AML-193 (cell line): ENCODE data around the gene OMP.

Source experiments
- DNase-seq, 2 experiments: peaks; one replicate each; lab custom pipeline; 2025; lab: John Stamatoyannopoulos, UW

OMP gene

DNA sequence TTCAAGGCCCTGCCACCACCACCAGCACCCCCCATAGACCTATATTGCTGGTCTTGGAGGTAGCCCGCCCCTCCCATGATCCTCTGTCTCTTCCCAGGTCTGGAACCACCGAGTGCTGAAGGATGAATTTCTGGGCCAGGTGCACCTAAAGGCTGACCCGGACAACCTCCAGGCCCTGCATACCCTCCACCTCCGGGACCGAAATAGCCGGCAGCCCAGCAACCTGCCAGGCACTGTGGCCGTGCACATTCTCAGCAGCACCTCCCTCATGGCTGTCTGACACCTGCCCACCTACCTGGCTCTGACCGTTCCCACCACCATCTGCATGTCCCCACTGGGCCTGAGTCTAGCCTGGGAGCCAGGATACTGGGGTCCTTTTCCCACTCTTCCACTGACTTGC is 21.0 kb downstream of the OMP start:
- DNase-seq, result no peak

GRCh38 chr11:77124041-77124440 is 21.4 kb downstream of the OMP start:
- DNase-seq, result no peak

DNA sequence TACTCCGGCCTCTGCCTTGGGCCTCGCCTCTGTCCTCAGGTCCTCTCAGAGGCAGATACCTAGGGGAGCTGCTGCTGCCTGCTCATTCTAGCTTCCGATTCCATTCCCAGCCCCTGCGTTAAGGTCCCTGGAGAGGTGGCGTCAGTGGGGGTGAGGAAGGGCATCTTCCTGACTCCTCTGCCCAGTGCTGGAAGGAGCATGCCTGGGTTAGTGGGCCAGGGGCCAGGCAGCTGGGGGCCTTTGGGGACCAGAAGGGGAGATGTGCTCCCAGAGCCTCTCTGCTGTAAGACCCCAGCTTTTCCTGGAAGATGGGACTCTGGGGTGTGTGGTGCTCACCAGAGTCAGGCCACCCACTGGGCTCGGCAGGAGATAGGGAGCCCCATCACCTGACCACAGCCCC is 21.8 kb downstream of the OMP start:
- no peak for DNase-seq

DNA sequence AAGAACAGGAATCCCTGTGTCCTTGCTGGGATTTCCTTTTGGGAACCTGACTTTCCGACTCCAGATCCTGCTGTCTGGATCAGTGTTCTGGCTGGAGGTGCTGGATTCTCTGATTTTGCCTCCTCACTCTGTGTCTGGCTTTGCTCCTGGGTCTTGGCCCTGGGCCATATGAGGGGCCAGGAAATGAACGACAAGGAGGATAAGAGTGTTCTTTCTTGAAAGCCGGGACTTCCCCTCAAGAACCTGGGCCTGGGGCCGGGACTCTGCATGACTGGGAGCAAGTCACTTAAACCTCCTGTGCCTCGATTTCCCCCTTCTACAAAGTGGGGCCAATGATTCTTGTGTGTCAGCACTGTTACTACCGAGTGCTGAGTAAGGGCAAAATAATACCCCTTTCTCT is 22.6 kb downstream of the OMP start:
- no peak for DNase-seq

DNA sequence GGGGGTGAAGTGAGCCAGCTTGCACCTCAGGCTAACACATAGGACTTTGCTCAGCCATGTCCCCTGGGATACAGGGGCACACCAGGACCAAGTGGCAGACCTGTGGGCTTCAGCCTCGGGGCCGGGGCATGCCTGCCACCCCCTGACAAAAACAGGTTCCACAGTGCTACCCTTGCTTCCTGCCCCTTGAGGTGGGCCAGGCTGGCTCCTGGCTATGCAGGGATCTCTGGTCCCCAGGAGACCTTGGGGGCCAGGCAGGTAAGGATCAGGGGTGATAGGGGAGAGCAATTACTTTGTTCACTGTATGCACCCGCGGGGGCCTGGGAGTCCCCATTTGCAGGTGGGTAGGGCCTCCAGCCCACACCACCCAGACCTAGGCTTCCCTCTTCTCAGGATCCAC is 23.1 kb downstream of the OMP start:
- no peak for DNase-seq

- DNase-seq, result no peak
Observed at GRCh38 chr11:77126156-77126775, 23.6 kb downstream of the OMP start.

DNA sequence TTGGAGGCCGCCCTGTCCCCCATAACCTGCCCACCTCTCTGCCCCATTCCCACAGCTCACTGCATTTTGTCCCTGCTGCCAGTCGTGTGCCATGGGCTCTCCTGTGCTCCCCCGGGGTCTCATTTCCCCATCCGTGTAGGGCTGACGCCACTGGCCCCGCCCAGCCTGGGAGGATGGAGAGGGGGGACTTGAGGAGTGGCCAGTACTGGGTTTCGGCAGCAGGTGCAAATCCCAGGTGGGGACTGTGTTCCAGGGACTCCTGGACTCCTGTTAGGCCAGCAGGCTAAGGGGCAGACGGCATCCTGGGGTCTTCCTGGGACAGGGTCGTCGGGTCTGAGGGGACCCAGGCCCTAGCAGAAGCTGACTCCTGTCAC is 24.2 kb downstream of the OMP start:
- DNase-seq, result no peak

GRCh38 chr11:77127235-77127911 is 24.7 kb downstream of the OMP start:
- DNase-seq, result no peak

GRCh38 chr11:77127920-77128691 is 25.5 kb downstream of the OMP start, which contains the start of gene MYO7A:
TSS of gene MYO7A (plus strand) at chr11:77128246. CDS start at chr11:77130635, 2,389 bp downstream.
- no peak for DNase-seq

- no peak for DNase-seq
Observed at GRCh38 chr11:77129069-77129841, 26.6 kb downstream of the OMP start.

GRCh38 chr11:77129842-77130756 is 27.5 kb downstream of the OMP start:
- no peak for DNase-seq

- no peak for DNase-seq
Observed at GRCh38 chr11:77130763-77131513, 28.3 kb downstream of the OMP start.

DNA sequence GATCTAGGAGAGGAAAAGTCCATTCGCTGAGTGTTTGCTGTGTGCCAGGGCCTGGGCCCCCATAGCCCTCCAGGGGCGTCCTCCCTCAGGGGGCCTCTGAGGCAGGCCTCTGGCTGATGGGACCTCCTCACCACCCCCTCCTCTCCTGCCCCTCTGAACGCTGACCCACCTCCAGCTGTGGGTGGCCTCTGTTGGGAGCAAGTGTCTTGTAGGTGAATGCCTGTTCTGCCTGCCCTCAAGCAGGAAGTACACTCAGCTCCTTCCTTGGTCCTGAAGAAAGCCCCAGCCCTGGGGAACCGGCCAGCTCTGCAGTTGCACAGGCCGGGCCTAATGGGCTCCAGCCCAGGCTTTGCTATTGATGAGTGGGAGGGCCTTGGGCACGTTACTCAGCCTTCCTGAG is 28.9 kb downstream of the OMP start:
- DNase-seq, result no peak

DNA sequence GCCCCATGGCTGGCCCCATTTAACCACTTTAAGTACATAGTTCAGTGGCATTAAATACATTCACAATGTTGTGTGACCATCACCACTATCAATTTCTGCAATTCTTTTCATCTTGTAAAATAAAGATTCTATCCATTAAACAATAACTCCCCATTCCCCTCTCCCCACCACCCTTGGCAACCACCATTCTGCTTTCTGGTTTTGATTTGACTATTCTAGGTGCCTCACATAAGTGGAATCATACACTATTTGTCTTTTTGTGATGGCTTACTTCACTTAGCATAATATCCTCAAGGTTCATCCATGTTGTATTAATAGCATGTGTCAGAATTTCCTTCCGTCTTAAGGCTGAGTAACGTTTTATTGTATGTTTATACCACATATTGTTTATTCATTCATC is 32.4 kb downstream of the OMP start:
- DNase-seq, result no peak

DNA sequence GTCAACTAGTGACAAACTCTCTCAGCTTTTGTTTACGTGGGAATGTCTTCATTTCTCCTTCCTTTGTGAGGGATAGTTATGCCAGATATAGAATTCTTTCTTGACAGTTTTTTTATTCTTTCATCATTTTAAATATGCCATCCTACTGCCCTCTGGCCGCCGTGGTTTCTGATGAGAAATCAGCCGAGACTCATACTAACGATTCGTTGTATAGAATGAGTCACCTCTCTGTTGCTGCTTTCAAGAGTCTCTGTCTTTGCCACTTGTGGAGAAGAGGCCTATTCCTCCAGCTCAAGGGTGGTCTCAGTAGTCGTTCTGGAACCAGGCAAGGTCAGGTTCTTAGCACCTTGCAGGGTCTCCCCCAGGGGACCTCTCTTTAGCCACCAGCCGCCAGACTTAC is 33.4 kb downstream of the OMP start:
- no peak for DNase-seq

- DNase-seq, result no peak
Observed at GRCh38 chr11:77136784-77137420, 34.3 kb downstream of the OMP start.

- DNase-seq, result no peak
Observed at GRCh38 chr11:77137421-77137820, 34.8 kb downstream of the OMP start.

- no peak for DNase-seq
Observed at GRCh38 chr11:77138106-77138649, 35.5 kb downstream of the OMP start.

GRCh38 chr11:77139201-77139600 is 36.6 kb downstream of the OMP start:
- no peak for DNase-seq
